ENCODE measurements around the gene CFAP100. TPM values are rescaled to one million over a fixed set of nuclear protein-coding genes. Genes with fewer than 3 reads are reported as not detected.

CFAP100 gene
- total RNA-seq (2022) (not detected in 2 replicates), Bru-seq, nascent RNA (not detected), BruChase-seq, experiment 1, labeled RNA remaining after a 6-hour chase (percentile 2 among the genes with signal in this experiment), BruChase-seq, experiment 2, labeled RNA remaining after a 2-hour chase (not detected)
- long read RNA-seq, partial matches to known transcripts = 0 of 2 reads
- long read RNA-seq, other reads (novel, unspliced or antisense) = 2 of 2 reads

GRCh38 chr3:126394179-126394976 is at the start of gene CFAP100:
Gene CFAP100 (plus strand): TSS chr3:126394909. CDS start chr3:126396001, 1,092 bp downstream.
- CTCF ChIA-PET = interaction anchor here (1.5 kb wide), 1 partner anchor 13 kb away, joined by 3 read pairs; no protein-coding TSS in a partner anchor
- H3K4me1 Mint-ChIP-seq (ENCODE audit: low read depth, unreplicated experiment) = peaks cover 23% of the 10 kb centered on the region
- no peak for TF ChIP-seq CTCF (IDR thresholded peaks at IDR 0.05; ENCODE audit: unreplicated experiment)
- H3K9me3 Mint-ChIP-seq (ENCODE audit: low read depth, unreplicated experiment) = peaks cover 2% of the 10 kb centered on the region
- no TSS peak for BruUV-seq (replicated peaks)
- DNase-seq = no peak
- no peak within 1 kb of the TSS for H3K27ac Mint-ChIP-seq (ENCODE audit: unreplicated experiment)
- peaks cover 5% of the 10 kb centered on the region for H3K36me3 Mint-ChIP-seq (ENCODE audit: insufficient read depth, unreplicated experiment)
- peaks cover 58% of the 10 kb centered on the region for H3K27me3 Mint-ChIP-seq (ENCODE audit: unreplicated experiment)
- intact Hi-C loops (cut with micrococcal nuclease; ENCODE audit: unreplicated experiment) = no loop called here
- H3K4me3 Mint-ChIP-seq (ENCODE audit: low read depth, unreplicated experiment) = no peak within 1 kb of the TSS

- H3K4me3 Mint-ChIP-seq (ENCODE audit: low read depth, unreplicated experiment) = no peak overlapping the region
- DNase-seq = no peak
- CTCF ChIA-PET = no interaction called here
- TF ChIP-seq CTCF (IDR thresholded peaks at IDR 0.05; ENCODE audit: unreplicated experiment) = no peak
- no peaks in the 10 kb centered on the region for H3K9me3 Mint-ChIP-seq (ENCODE audit: low read depth, unreplicated experiment)
- H3K27me3 Mint-ChIP-seq (ENCODE audit: unreplicated experiment) = peaks cover 17% of the 10 kb centered on the region
- intact Hi-C loops (cut with micrococcal nuclease; ENCODE audit: unreplicated experiment) = no loop called here
- H3K4me1 Mint-ChIP-seq (ENCODE audit: low read depth, unreplicated experiment) = no peaks in the 10 kb centered on the region
- H3K36me3 Mint-ChIP-seq (ENCODE audit: insufficient read depth, unreplicated experiment) = no peaks in the 10 kb centered on the region
- H3K27ac Mint-ChIP-seq (ENCODE audit: unreplicated experiment) = no peak overlapping the region
- BruUV-seq (replicated peaks) = no TSS peak
Observed at GRCh38 chr3:126345231-126345630, 49.5 kb upstream of the CFAP100 start.

- Mint-ChIP-seq H3K27ac (ENCODE audit: unreplicated experiment) (no peak overlapping the region), H3K9me3 (ENCODE audit: low read depth, unreplicated experiment) (no peaks in the 10 kb centered on the region), H3K36me3 (ENCODE audit: insufficient read depth, unreplicated experiment) (no peaks in the 10 kb centered on the region), H3K27me3 (ENCODE audit: unreplicated experiment) (peaks cover 11% of the 10 kb centered on the region), H3K4me1 (ENCODE audit: low read depth, unreplicated experiment) (no peaks in the 10 kb centered on the region), H3K4me3 (ENCODE audit: low read depth, unreplicated experiment) (no peak overlapping the region)
- TF ChIP-seq CTCF (IDR thresholded peaks at IDR 0.05; ENCODE audit: unreplicated experiment) = no peak
- no TSS peak for BruUV-seq (replicated peaks)
- intact Hi-C loops (cut with micrococcal nuclease; ENCODE audit: unreplicated experiment) = no loop called here
- CTCF ChIA-PET = no interaction called here
- peak; percentile 3 for DNase-seq
Observed at GRCh38 chr3:126345641-126346460, 48.9 kb upstream of the CFAP100 start.

- no peaks in the 10 kb centered on the region for H3K36me3 Mint-ChIP-seq (ENCODE audit: insufficient read depth, unreplicated experiment)
- TF ChIP-seq CTCF (IDR thresholded peaks at IDR 0.05; ENCODE audit: unreplicated experiment) = no peak
- no peaks in the 10 kb centered on the region for H3K4me1 Mint-ChIP-seq (ENCODE audit: low read depth, unreplicated experiment)
- H3K4me3 Mint-ChIP-seq (ENCODE audit: low read depth, unreplicated experiment) = no peak overlapping the region
- intact Hi-C loops (cut with micrococcal nuclease; ENCODE audit: unreplicated experiment) = no loop called here
- no peaks in the 10 kb centered on the region for H3K9me3 Mint-ChIP-seq (ENCODE audit: low read depth, unreplicated experiment)
- DNase-seq = no peak
- H3K27ac Mint-ChIP-seq (ENCODE audit: unreplicated experiment) = no peak overlapping the region
- peaks cover 4% of the 10 kb centered on the region for H3K27me3 Mint-ChIP-seq (ENCODE audit: unreplicated experiment)
- CTCF ChIA-PET = no interaction called here
- BruUV-seq (replicated peaks) = no TSS peak
Observed at GRCh38 chr3:126346466-126346865, 48.2 kb upstream of the CFAP100 start.

Data from Calu3 (cell line).